Activated CD8-positive, alpha-beta memory T cell treated with anti-CD3 and anti-CD28 coated beads, Interleukin-2, amount 50 U/mL, for 1 hour (primary cell): Measurements from ENCODE around the gene CDCA3.
"Not testable (repeated sequence)": the region's sequence is repeated elsewhere in the genome, so short reads cannot be mapped to it uniquely, and the experiment has no call there.

Experiments
- DNase-seq: peaks from one replicate; pipeline ENCODE4 v3.0.0-alpha.2; 2020; ENCODE audit errors: extremely low read depth

The CDCA3 gene

GRCh38 chr12:6851153-6851920 lies at the start of gene CDCA3:
TSS of gene CDCA3 (minus strand) at chr12:6851286. CDS start at chr12:6850952, 334 bp downstream.
- peak; percentile 86 for DNase-seq

- DNase-seq: no peak
These were observed 48.9 kb upstream of the CDCA3 start for GRCh38 chr12:6899837-6900519.

- no peak for DNase-seq
These were observed 48.3 kb upstream of the CDCA3 start for GRCh38 chr12:6899427-6899826.

- no peak for DNase-seq
These were observed 45.9 kb upstream of the CDCA3 start for GRCh38 chr12:6896846-6897435.

GRCh38 chr12:6894321-6894720 lies 43.2 kb upstream of the CDCA3 start:
- DNase-seq: no peak

GRCh38 chr12:6892683-6893082 lies 41.6 kb upstream of the CDCA3 start:
- not testable (repeated sequence) for DNase-seq

GRCh38 chr12:6891646-6892001 lies 40.5 kb upstream of the CDCA3 start:
- no peak for DNase-seq

- peak; percentile 93 for DNase-seq
These were observed 39.9 kb upstream of the CDCA3 start for GRCh38 chr12:6890789-6891645.

- DNase-seq: not testable (repeated sequence)
These were observed 38.9 kb upstream of the CDCA3 start for GRCh38 chr12:6889775-6890573.

GRCh38 chr12:6888794-6889193 lies 37.7 kb upstream of the CDCA3 start:
- not testable (repeated sequence) for DNase-seq

GRCh38 chr12:6888360-6888759 lies 37.3 kb upstream of the CDCA3 start:
- DNase-seq: no peak

GRCh38 chr12:6887460-6887859 lies 36.4 kb upstream of the CDCA3 start:
- no peak for DNase-seq

- DNase-seq: not testable (repeated sequence)
These were observed 35.3 kb upstream of the CDCA3 start for GRCh38 chr12:6886206-6886999.

GRCh38 chr12:6884539-6884938 lies 33.5 kb upstream of the CDCA3 start:
- no peak for DNase-seq

- DNase-seq: no peak
These were observed 32.6 kb upstream of the CDCA3 start for GRCh38 chr12:6883683-6884082.

GRCh38 chr12:6883252-6883651 lies 32.2 kb upstream of the CDCA3 start:
- no peak for DNase-seq

GRCh38 chr12:6879824-6880223 lies 28.7 kb upstream of the CDCA3 start:
- DNase-seq: not testable (repeated sequence)

- DNase-seq: not testable (repeated sequence)
These were observed 22.9 kb upstream of the CDCA3 start for GRCh38 chr12:6874015-6874368.

GRCh38 chr12:6873094-6874014 lies 22.3 kb upstream of the CDCA3 start, which contains the start of gene SPSB2:
TSS of gene SPSB2 (minus strand) at chr12:6873303. CDS start at chr12:6872901, 402 bp downstream.
- DNase-seq: peak; percentile 80
